Stomach (tissue), 9 donors: ENCODE results near the gene GAS6. TPM values are rescaled to one million over a fixed set of nuclear protein-coding genes. Genes with fewer than 3 reads are reported as not detected.

Experiments
- DNase-seq, 2 donors: peaks; one replicate each; pipeline versions ENCODE4 v3.0.0 to v3.0.0-alpha.2; 2013 to 2019
- H3K27ac ChIP-seq, 5 donors: fragments of 200-600 bp in 4 of 5; sonication (generic) in 4 of 5; one replicate each; pipeline ENCODE4 v1.5.1; 2013 to 2019; ENCODE audit warnings: mild to moderate bottlenecking in 1 of 5, moderate library complexity in 1 of 5
- H3K27me3 ChIP-seq, 3 donors: fragments of 200-600 bp; sonication (generic); one replicate each; pipeline ENCODE4 v1.5.1; 2017 to 2019; ENCODE audit warnings: mixed run types in 1 of 3
- H3K36me3 ChIP-seq, 4 donors: fragments of 200-600 bp; sonication (generic); 1 replicate in 3 of 4; 2 replicates in 1 of 4; pipeline ENCODE4 v1.5.1; 2016 to 2019
- H3K4me1 ChIP-seq, 4 donors: fragments of 200-600 bp; sonication (generic); one replicate each; pipeline ENCODE4 v1.5.1; 2016 to 2019
- H3K4me3 ChIP-seq, 4 donors: fragments of 200-600 bp; sonication (generic) in 3 of 4; one replicate each; pipeline ENCODE4 v1.5.1; 2016 to 2019; ENCODE audit warnings: mild to moderate bottlenecking in 1 of 4
- H3K9me3 ChIP-seq, 4 donors: fragments of 200-600 bp; sonication (generic); one replicate each; pipeline ENCODE4 v1.5.1; 2016 to 2019
- CTCF ChIP-seq, 7 experiments: fragments of 450-650 bp in 4 of 7; fragments of 200-600 bp in 3 of 7; sonication (generic) in 3 of 7; IDR thresholded peaks; one replicate each; pipeline ENCODE4 v1.5.1; 2016 to 2019; ENCODE audit warnings: antibody characterized with exemption in 7 of 7, control low read depth in 2 of 7, mild to moderate bottlenecking in 1 of 7
- EP300 ChIP-seq: sonication (generic); formaldehyde crosslinking; IDR thresholded peaks from one replicate; pipeline ENCODE4 v1.6.1; 2017; ENCODE audit warnings: antibody characterized with exemption
- POLR2A ChIP-seq, 4 donors: fragments of 450-650 bp; IDR thresholded peaks; one replicate each; pipeline ENCODE4 v1.6.1; 2016; ENCODE audit warnings: antibody characterized with exemption in 4 of 4, control low read depth in 2 of 4, mild to moderate bottlenecking in 1 of 4, moderate library complexity in 1 of 4
- POLR2AphosphoS5 ChIP-seq, 3 donors: sonication (generic); formaldehyde crosslinking; IDR thresholded peaks; one replicate each; pipeline ENCODE4 v1.6.1; 2016; ENCODE audit warnings: antibody characterized with exemption in 3 of 3
- WGBS, 5 donors: extraction: QIAGEN DNeasy Blood & Tissue Kit in 3 of 5; methylation state at CpG; one replicate each; pipeline versions ENCODE4 v1.1.5 to v1.1.7; 2013 to 2018; 5-methylcytosine and 5-hydroxymethylcytosine counted together
- intact Hi-C: fragments of 100-400 bp; cut with DNase I; formaldehyde crosslinking; loops from one replicate; pipeline ENCODE4 v1.15.1; 2023; ENCODE audit warnings: low total_unique reads
- polyA plus RNA-seq, 3 donors: library from polyadenylated mRNA; stranded (reverse); fragments of 200-250 nt; gene quantifications; one replicate each; pipeline ENCODE4 v1.2.3, GENCODE V29; 2013
- total RNA-seq, 5 donors: library from RNA; depleted of rRNA; stranded (reverse); fragments of >200 nt; gene quantifications; one replicate each; pipeline versions ENCODE4 v1.1.0 to v1.2.3, GENCODE V29; 2014 to 2016
- donor health status: healthy with polysubstance abuse.
- donor health status: Bipolar disorder and iron deficiency.
- donor health status: healthy.

The GAS6 gene
- total and polyA plus RNA-seq, 8 donors = 31.4 to 409 (median 92.9) TPM

DNA sequence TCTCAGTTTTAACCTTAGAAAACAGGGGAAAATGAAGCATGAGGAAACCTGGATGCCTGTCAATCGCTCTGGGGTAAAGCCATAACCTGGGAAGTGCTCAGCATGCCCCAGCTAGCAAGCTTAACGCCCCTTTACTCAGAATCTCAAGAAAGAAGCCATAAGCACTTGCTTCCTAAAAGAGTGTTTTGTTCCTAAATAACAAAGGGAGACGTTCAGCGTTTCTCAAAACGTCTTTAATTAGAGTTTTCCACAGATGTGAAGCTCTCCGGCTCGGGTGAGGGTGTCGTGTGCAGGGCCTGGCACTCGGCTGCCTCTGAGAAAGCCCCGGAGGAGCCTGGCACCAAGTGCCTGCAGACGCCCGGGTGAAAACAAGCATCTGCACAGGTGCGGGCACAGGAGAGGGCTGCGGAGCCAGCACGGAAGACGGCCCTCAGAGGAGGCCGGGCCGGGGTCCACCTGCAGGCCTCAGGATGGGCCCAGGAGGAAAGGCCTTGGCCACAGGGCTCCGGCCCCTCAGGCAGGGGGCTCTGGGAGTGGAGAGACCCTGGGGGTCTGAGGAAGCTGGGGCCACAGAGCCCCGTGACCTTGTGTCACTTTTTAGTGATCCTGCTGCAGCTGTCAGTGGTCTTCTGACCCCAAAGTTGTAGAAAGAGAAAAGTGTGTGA, 6.2 kb downstream of the GAS6 start:
- peaks cover 73 to 93% (median 84%) of the 10 kb centered on the region in 4 donors for H3K4me1 ChIP-seq
- intact Hi-C loops = no loop called here
- H3K27ac ChIP-seq = no peak overlapping the region
- H3K9me3 ChIP-seq = no peaks in the 10 kb centered on the region
- TF ChIP-seq POLR2AphosphoS5 (IDR thresholded peaks at IDR 0.05) = no peak
- TF ChIP-seq EP300 = no peak
- no peak for TF ChIP-seq POLR2A (IDR thresholded peaks at IDR 0.05)
- TF ChIP-seq CTCF (IDR thresholded peaks at IDR 0.05) = no peak
- 55 to 80% (median 68%) methylated on average over 19 to 20 of the region's 20 CpGs for WGBS, 5 donors
- H3K4me3 ChIP-seq = no peak overlapping the region
- peak in 1 of 2 donors; percentile 26 for DNase-seq
- H3K36me3 ChIP-seq = no peaks in the 10 kb centered on the region
- peaks cover 0 to under 1% (median 0%) of the 10 kb centered on the region in 3 donors for H3K27me3 ChIP-seq

DNA sequence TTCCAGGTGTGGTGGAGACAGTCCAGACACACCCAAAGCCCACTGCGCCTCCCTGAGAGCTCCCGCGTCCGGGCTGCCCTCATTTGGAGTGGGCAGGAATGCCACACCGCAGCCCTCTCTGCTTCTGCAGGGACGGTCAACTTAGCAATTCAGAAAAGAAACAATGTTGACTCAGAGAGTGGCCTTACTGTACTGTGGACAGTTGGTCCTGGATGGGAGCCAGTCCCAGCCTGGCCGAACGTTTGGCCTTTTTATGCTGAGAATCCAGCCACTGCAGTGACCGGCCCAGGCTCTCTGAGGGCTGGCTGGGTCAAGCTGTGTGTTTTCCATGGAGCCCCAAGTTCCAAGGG, 7.2 kb downstream of the GAS6 start:
- TF ChIP-seq POLR2AphosphoS5 (IDR thresholded peaks at IDR 0.05) (peak in 1 of 3 donors; percentile 3), POLR2A (IDR thresholded peaks at IDR 0.05) (no peak)
- peak in 1 of 2 donors; percentile 57 for DNase-seq
- H3K9me3 ChIP-seq = no peaks in the 10 kb centered on the region
- no peak overlapping the region for H3K27ac ChIP-seq
- no peaks in the 10 kb centered on the region for H3K36me3 ChIP-seq
- 12 to 49% (median 34%) methylated on average over 8 to 9 of the region's 9 CpGs for WGBS, 5 donors
- peaks cover 67 to 86% (median 79%) of the 10 kb centered on the region in 4 donors for H3K4me1 ChIP-seq
- intact Hi-C loops = no loop called here
- no peaks in the 10 kb centered on the region for H3K27me3 ChIP-seq
- H3K4me3 ChIP-seq = no peak overlapping the region

- intact Hi-C loops = no loop called here
- no peak overlapping the region for H3K4me3 ChIP-seq
- peak overlapping the region in 1 of 5 donors; percentile 44 for H3K27ac ChIP-seq
- H3K9me3 ChIP-seq = no peaks in the 10 kb centered on the region
- 83 to 92% (median 89%) methylated on average over 25 of the region's 25 CpGs for WGBS, 5 donors
- H3K27me3 ChIP-seq = no peaks in the 10 kb centered on the region
- no peak for DNase-seq
- H3K4me1 ChIP-seq = peaks cover 63 to 81% (median 74%) of the 10 kb centered on the region in 4 donors
- TF ChIP-seq EP300 = no peak
- no peak for TF ChIP-seq CTCF (IDR thresholded peaks at IDR 0.05)
- no peak for TF ChIP-seq POLR2A (IDR thresholded peaks at IDR 0.05)
- H3K36me3 ChIP-seq = no peaks in the 10 kb centered on the region
These were observed 7.8 kb downstream of the GAS6 start for GRCh38 chr13:113855931-113856715.

GRCh38 chr13:113855012-113855921, 8.6 kb downstream of the GAS6 start:
- intact Hi-C loops = no loop called here
- Histone ChIP-seq H3K27ac (peak overlapping the region in 3 of 5 donors; percentile 31 to 46 (median 44)), H3K4me3 (no peak overlapping the region), H3K27me3 (no peaks in the 10 kb centered on the region), H3K4me1 (peaks cover 55 to 74% (median 66%) of the 10 kb centered on the region in 4 donors), H3K9me3 (no peaks in the 10 kb centered on the region), H3K36me3 (no peaks in the 10 kb centered on the region)
- DNase-seq = peak in 1 of 2 donors; percentile 24
- TF ChIP-seq EP300 (no peak), POLR2A (IDR thresholded peaks at IDR 0.05) (no peak), CTCF (IDR thresholded peaks at IDR 0.05) (no peak), POLR2AphosphoS5 (IDR thresholded peaks at IDR 0.05) (no peak)
- 75 to 82% (median 81%) methylated on average over 27 to 33 of the region's 33 CpGs for WGBS, 5 donors
